ENCODE results near the gene MYH7B. TPM values are rescaled to one million over a fixed set of nuclear protein-coding genes. Genes with fewer than 3 reads are reported as not detected.

MYH7B gene
- total RNA-seq, 1 experiment from 2014 or later = not detected

DNA sequence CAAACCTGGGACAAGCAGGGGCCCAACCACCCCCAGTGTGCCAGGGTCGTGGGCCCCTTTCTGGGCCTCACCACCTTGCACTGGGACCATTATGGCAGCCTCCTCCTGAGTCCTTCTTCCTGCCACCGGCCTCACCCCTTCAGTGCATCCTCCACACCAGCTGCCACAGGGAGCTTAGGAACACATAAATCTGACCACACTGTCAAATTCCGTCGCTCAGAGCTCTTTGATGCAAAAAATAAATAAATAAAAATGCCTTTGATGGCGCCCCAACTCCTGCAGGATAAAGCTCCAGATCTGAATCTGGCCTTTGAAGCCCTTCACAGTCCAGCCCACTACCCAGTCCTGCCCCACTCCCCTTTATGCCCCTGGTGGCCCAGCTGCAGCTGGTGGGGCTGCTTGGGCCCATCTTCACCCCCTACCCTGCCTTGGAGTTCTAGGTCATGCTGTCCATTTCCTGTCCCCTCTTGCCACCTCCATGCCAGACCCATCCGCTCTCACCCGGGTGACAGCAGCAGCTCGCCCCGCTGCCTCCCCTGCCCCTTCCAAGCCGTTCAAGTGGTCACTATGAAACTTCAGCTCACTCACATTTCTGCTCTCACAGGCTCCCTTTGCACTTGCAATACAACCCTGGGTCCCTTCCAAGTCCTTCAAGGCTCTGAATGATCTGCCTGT is 16.0 kb downstream of the MYH7B start:
- Histone ChIP-seq H3K4me1 (ENCODE audit: low read length) (peaks cover 10% of the 10 kb centered on the region), H2AFZ (ENCODE audit: low read length) (no peak overlapping the region), H3K27ac (ENCODE audit: low read length) (no peak overlapping the region), H3K9me3 (ENCODE audit: low read length) (no peaks in the 10 kb centered on the region), H4K20me1 (ENCODE audit: insufficient read depth, low read depth, low read length) (no peaks in the 10 kb centered on the region), H3K9ac (ENCODE audit: low read length) (no peak overlapping the region), H3K79me2 (ENCODE audit: low read length) (no peaks in the 10 kb centered on the region), H3K36me3 (ENCODE audit: insufficient read depth, low read length) (no peaks in the 10 kb centered on the region), H3K27me3 (ENCODE audit: low read length) (no peaks in the 10 kb centered on the region), H3K4me2 (ENCODE audit: low read depth, low read length, poor library complexity, severe bottlenecking) (no peak overlapping the region), H3K4me3 (ENCODE audit: low read length) (no peak overlapping the region), H3K9me2 (replicated peaks; ENCODE audit: insufficient read depth, low read length) (no peaks in the 10 kb centered on the region)
- DNase-seq = no peak

DNA sequence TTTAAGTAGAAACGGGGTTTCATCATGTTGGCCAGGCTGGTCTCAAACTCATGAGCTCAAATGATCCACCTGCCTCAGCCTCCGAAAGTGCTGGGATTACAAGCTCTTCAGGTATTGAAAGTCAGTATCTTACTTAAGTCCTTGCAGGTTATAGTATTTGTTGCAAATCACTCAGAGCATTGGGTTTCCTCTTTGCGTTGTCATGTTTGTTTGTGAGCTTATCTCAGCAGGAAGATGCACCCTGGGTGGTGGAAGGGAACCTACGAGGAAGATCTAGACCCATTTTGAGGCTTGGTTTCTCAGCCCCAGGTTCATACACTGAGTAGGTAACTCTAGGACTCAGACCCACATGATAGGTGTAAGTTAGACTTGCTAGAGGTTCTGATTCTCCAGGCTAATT is 18.6 kb downstream of the MYH7B start:
- H3K9me2 ChIP-seq (replicated peaks; ENCODE audit: insufficient read depth, low read length) = no peaks in the 10 kb centered on the region
- no peak overlapping the region for H3K4me3 ChIP-seq (ENCODE audit: low read length)
- H2AFZ ChIP-seq (ENCODE audit: low read length) = no peak overlapping the region
- H3K27me3 ChIP-seq (ENCODE audit: low read length) = no peaks in the 10 kb centered on the region
- no peaks in the 10 kb centered on the region for H3K9me3 ChIP-seq (ENCODE audit: low read length)
- H3K4me2 ChIP-seq (ENCODE audit: low read depth, low read length, poor library complexity, severe bottlenecking) = no peak overlapping the region
- no peaks in the 10 kb centered on the region for H3K79me2 ChIP-seq (ENCODE audit: low read length)
- no peaks in the 10 kb centered on the region for H4K20me1 ChIP-seq (ENCODE audit: insufficient read depth, low read depth, low read length)
- DNase-seq = no peak
- peaks cover 24% of the 10 kb centered on the region for H3K4me1 ChIP-seq (ENCODE audit: low read length)
- H3K27ac ChIP-seq (ENCODE audit: low read length) = no peak overlapping the region
- no peak overlapping the region for H3K9ac ChIP-seq (ENCODE audit: low read length)
- no peaks in the 10 kb centered on the region for H3K36me3 ChIP-seq (ENCODE audit: insufficient read depth, low read length)

DNA sequence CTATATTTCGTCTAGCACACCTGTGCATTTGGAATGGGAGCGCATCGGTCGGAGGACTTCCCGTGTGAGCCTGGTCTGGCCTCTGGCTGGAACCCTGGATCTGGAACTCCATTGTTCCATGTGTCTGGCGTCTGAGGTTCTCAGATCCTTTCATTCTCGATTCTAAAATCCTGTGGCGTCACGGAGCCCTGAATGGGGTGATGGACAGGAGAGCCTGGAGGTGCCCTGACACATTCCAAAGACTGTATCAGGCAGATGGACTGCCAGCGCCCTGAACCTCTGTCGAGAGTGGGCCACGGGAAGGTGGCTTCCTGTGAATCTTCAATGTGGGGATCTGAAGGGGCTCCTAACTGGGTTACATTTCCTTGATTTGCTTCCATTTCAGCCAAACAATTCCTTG is 20.6 kb downstream of the MYH7B start:
- no peak for DNase-seq
- Histone ChIP-seq H3K4me1 (ENCODE audit: low read length) (peaks cover 24% of the 10 kb centered on the region), H3K79me2 (ENCODE audit: low read length) (no peaks in the 10 kb centered on the region), H2AFZ (ENCODE audit: low read length) (no peak overlapping the region), H3K27me3 (ENCODE audit: low read length) (no peaks in the 10 kb centered on the region), H3K4me3 (ENCODE audit: low read length) (no peak overlapping the region), H3K27ac (ENCODE audit: low read length) (no peak overlapping the region), H3K36me3 (ENCODE audit: insufficient read depth, low read length) (no peaks in the 10 kb centered on the region), H4K20me1 (ENCODE audit: insufficient read depth, low read depth, low read length) (no peaks in the 10 kb centered on the region), H3K9me2 (replicated peaks; ENCODE audit: insufficient read depth, low read length) (no peaks in the 10 kb centered on the region), H3K4me2 (ENCODE audit: low read depth, low read length, poor library complexity, severe bottlenecking) (peak overlapping the region; percentile 29), H3K9ac (ENCODE audit: low read length) (no peak overlapping the region), H3K9me3 (ENCODE audit: low read length) (no peaks in the 10 kb centered on the region)

- Histone ChIP-seq H3K4me3 (ENCODE audit: low read length) (no peak overlapping the region), H3K9me2 (replicated peaks; ENCODE audit: insufficient read depth, low read length) (no peaks in the 10 kb centered on the region), H3K27ac (ENCODE audit: low read length) (no peak overlapping the region), H4K20me1 (ENCODE audit: insufficient read depth, low read depth, low read length) (no peaks in the 10 kb centered on the region), H3K36me3 (ENCODE audit: insufficient read depth, low read length) (no peaks in the 10 kb centered on the region), H2AFZ (ENCODE audit: low read length) (no peak overlapping the region), H3K79me2 (ENCODE audit: low read length) (no peaks in the 10 kb centered on the region), H3K4me2 (ENCODE audit: low read depth, low read length, poor library complexity, severe bottlenecking) (no peak overlapping the region), H3K9me3 (ENCODE audit: low read length) (no peaks in the 10 kb centered on the region), H3K4me1 (ENCODE audit: low read length) (peaks cover 24% of the 10 kb centered on the region), H3K9ac (ENCODE audit: low read length) (no peak overlapping the region), H3K27me3 (ENCODE audit: low read length) (no peaks in the 10 kb centered on the region)
- DNase-seq = no peak
Observed at GRCh38 chr20:34977365-34978091, 21.9 kb downstream of the MYH7B start.

DNA sequence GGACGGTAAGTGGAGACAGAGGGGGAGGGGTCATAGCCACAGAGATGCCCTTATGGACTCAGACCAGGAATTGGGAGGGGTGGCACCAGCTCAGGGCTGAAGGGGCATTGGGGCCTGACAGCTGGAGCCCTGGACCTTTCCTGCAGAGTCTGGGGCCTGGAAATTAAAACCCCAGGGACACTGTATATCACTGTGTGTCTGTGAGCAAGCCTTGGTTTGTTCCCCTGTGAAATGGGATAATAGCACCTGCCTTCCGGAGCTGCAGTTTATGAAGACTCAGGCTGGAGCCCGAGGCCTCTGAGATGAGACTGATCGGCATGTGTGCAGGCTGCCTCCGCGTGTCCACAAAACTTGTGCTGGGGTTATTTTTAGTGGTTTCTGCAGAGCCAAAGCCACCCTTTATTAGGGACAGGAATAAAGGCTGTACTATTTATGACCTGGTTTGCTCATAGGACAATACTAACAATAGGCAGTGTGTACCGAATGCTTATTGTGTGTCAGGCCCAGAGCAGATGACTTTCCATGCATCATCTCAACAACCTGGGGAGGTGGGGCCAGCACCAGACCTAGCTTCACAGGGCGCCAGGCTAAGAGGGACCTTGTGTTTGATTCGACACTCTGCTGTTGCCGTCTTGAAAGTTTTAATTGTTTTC is 22.6 kb downstream of the MYH7B start:
- H3K27me3 ChIP-seq (ENCODE audit: low read length) = no peaks in the 10 kb centered on the region
- no peak overlapping the region for H3K27ac ChIP-seq (ENCODE audit: low read length)
- H3K9me3 ChIP-seq (ENCODE audit: low read length) = no peaks in the 10 kb centered on the region
- no peaks in the 10 kb centered on the region for H3K36me3 ChIP-seq (ENCODE audit: insufficient read depth, low read length)
- no peaks in the 10 kb centered on the region for H3K9me2 ChIP-seq (replicated peaks; ENCODE audit: insufficient read depth, low read length)
- H2AFZ ChIP-seq (ENCODE audit: low read length) = no peak overlapping the region
- H3K4me1 ChIP-seq (ENCODE audit: low read length) = peaks cover 24% of the 10 kb centered on the region
- no peak for DNase-seq
- no peak overlapping the region for H3K4me2 ChIP-seq (ENCODE audit: low read depth, low read length, poor library complexity, severe bottlenecking)
- no peaks in the 10 kb centered on the region for H4K20me1 ChIP-seq (ENCODE audit: insufficient read depth, low read depth, low read length)
- no peak overlapping the region for H3K9ac ChIP-seq (ENCODE audit: low read length)
- H3K79me2 ChIP-seq (ENCODE audit: low read length) = no peaks in the 10 kb centered on the region
- no peak overlapping the region for H3K4me3 ChIP-seq (ENCODE audit: low read length)

DNA sequence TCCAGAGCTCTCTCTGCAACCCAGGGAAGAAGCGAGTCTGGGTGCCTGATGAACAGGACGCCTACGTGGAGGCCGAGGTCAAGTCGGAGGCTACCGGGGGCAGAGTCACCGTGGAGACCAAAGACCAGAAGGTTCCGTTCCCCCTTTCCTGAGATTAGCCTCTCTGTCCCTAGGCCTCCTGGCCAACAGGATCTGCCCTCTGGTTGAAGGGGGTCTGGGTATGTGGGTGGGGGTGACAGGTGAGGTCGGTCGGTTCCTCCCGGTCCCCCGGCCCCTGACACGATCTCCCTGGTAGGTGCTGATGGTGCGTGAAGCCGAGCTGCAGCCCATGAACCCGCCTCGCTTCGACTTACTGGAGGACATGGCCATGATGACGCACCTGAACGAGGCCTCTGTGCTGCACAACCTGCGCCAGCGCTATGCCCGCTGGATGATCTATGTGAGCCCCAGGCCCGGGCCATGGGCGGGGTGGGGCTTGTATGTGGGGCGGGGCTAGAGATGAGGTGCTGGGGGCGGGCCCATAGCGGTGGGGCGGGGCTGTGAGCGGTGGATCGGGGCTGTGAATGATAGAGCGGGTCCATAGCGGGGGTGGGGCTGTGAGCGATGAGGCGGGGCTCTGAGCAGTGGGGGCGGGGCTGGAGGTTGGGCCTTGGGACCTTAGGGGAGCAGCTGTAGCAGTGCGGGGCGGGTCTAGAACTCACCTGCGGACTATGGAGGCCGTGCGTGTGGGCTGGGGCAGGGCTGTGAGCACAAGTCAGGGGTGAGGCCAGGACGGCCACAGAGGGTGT is 23.9 kb downstream of the MYH7B start:
- H3K79me2 ChIP-seq (ENCODE audit: low read length) = no peaks in the 10 kb centered on the region
- H3K4me3 ChIP-seq (ENCODE audit: low read length) = no peak overlapping the region
- H4K20me1 ChIP-seq (ENCODE audit: insufficient read depth, low read depth, low read length) = no peaks in the 10 kb centered on the region
- no peak overlapping the region for H3K4me2 ChIP-seq (ENCODE audit: low read depth, low read length, poor library complexity, severe bottlenecking)
- H3K4me1 ChIP-seq (ENCODE audit: low read length) = peaks cover 31% of the 10 kb centered on the region
- no peaks in the 10 kb centered on the region for H3K27me3 ChIP-seq (ENCODE audit: low read length)
- no peak overlapping the region for H3K9ac ChIP-seq (ENCODE audit: low read length)
- H3K27ac ChIP-seq (ENCODE audit: low read length) = no peak overlapping the region
- H3K36me3 ChIP-seq (ENCODE audit: insufficient read depth, low read length) = no peaks in the 10 kb centered on the region
- no peaks in the 10 kb centered on the region for H3K9me3 ChIP-seq (ENCODE audit: low read length)
- no peak overlapping the region for H2AFZ ChIP-seq (ENCODE audit: low read length)
- DNase-seq = peak; percentile 62
- H3K9me2 ChIP-seq (replicated peaks; ENCODE audit: insufficient read depth, low read length) = no peaks in the 10 kb centered on the region

DNA sequence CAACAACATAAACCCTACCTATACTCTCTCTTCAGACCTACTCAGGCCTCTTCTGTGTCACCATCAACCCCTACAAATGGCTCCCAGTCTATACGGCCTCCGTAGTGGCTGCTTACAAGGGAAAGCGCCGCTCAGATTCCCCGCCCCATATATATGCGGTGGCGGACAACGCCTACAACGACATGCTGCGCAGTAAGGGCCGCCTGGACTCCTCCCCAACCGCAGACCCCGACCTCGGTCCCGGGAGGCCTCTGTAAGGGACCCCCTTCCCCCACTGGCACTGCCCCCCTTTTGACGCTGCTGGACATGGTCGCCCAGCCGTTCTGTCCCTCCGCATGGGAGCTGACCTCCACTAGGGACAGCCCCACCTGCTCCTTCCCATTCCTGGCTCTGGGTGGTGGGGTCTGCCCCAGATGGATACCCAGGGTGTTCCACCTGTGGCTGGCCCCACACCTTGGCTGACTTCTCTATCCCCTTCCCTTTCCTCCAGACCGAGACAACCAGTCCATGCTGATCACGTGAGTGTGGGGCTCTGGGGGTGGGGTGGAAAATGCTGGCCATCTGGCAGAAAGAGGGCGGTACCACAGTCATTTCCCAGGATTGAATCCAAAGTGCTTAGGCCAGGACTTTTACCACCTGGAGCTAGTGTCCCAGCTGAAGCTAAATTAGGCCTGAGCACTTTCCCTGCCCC is 25.0 kb downstream of the MYH7B start:
- H3K4me2 ChIP-seq (ENCODE audit: low read depth, low read length, poor library complexity, severe bottlenecking) = no peak overlapping the region
- no peak overlapping the region for H3K4me3 ChIP-seq (ENCODE audit: low read length)
- no peak for DNase-seq
- H3K27ac ChIP-seq (ENCODE audit: low read length) = no peak overlapping the region
- H3K9me2 ChIP-seq (replicated peaks; ENCODE audit: insufficient read depth, low read length) = no peaks in the 10 kb centered on the region
- no peaks in the 10 kb centered on the region for H4K20me1 ChIP-seq (ENCODE audit: insufficient read depth, low read depth, low read length)
- peaks cover 31% of the 10 kb centered on the region for H3K4me1 ChIP-seq (ENCODE audit: low read length)
- H3K9ac ChIP-seq (ENCODE audit: low read length) = no peak overlapping the region
- no peak overlapping the region for H2AFZ ChIP-seq (ENCODE audit: low read length)
- H3K79me2 ChIP-seq (ENCODE audit: low read length) = no peaks in the 10 kb centered on the region
- H3K36me3 ChIP-seq (ENCODE audit: insufficient read depth, low read length) = no peaks in the 10 kb centered on the region
- H3K27me3 ChIP-seq (ENCODE audit: low read length) = no peaks in the 10 kb centered on the region
- no peaks in the 10 kb centered on the region for H3K9me3 ChIP-seq (ENCODE audit: low read length)
